ENCODE data around the gene NOC4L.

The NOC4L gene

DNA sequence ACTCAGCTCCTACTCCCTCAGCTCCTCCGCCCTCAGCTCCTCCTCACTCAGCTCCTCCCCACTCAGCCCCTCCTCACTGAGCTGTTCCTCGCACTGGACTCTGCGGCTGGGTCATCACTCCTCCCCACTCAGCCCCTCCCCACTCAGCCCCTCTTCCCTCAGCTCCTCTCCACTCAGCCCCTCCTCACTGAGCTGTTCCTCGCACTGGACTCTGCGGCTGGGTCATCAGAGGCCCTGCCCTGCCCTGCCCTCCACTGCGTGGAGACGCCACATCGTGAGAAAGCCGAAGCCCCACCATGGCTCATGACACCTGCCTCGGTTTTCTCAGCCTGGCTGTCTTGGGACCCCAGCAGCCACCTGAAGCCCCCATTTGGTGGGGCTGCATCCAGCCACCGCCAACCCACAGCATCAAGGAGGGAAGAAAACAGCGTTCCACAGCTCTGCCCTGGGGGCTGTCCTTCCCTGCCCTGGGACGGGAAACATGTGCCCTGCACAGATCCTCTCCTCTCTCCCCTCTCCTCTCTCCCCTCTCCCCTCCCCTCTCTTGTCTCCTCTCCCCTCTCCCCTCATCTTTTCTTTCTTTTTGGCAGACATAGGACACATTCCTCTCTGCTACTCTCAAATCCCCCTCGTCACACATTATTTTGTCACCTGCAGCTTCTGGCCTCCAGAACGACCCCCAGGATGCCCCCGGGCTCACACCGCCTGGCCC lies 17.7 kb downstream of the NOC4L start:
- Histone ChIP-seq H3K4me1 (ENCODE audit: insufficient read depth, low read length) (no peaks in the 10 kb centered on the region), H3K9ac (ENCODE audit: low read depth, low read length) (no peak overlapping the region), H3K9me3 (ENCODE audit: control insufficient read depth, insufficient read depth, low read length) (no peaks in the 10 kb centered on the region), H3K36me3 (ENCODE audit: insufficient read depth, low read length) (no peaks in the 10 kb centered on the region; the same call in 1 of the 2 replicates)

DNA sequence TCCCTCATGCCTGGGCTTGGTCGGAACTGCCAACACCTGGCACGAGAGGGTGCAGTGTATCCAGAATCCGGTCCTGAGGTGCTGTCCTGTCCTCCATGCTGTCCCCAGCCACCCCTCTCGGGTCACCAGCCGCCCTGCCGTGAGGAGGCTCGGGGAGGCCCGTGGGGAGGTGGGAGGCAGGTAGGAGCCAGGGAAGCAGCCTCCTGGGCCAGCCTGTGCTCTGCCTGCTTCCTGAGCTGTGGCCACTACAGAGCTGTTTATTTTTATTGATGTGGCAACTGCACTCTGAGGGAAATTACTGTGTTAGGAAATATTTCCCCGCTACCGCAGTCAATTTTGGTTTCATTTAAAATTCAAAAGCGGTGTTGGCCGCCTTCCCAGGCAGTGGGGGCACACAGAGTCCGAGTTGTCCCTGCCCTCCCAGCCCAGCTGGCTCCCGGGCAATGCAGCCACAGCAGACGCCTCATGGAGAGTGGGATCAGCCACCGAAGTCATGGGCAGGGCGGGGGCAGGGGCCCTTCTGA lies 18.3 kb downstream of the NOC4L start:
- H3K9ac ChIP-seq (ENCODE audit: low read depth, low read length), result no peak overlapping the region

DNA sequence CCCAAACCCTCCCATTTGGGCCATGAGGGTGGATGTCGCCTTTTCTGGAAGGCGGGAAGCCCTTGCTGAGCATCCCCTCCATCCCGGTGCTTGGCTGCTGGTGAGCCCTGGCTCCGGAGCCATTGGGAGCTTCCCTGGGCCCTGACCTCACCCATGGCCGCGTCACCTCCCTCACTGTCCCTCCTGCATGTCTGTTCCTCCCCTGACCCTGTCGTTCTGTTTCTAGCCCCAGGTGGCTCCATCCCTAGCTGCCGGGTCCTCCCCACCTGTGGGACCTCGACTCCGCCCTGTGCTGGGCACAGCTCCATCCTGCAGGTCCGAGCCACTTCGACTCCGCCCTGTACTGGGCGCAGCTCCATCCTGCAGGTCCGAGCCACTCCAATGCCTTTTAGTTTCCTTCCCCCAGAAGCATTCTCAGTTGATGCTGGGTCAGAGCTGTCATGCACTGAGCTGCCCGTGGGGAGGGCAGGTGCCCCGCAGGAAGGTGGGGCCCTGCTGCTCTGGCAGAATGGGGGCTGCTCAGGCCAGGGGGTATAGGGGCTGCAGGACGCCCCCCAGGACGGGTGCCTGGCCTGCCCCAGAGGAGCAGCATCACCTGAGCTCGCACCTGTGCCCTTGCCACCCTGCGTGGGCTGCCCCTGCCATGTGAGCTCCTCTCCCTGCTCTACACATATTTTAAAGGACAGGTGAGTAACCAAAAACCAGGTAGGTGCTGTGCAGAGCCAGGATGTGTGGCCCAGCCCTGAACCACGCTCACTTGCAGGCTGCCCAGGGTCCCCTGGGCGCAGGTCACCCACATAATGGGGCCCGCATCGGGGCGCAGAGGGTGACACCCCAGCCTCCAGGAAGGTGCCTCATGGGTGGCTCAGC lies 19.0 kb downstream of the NOC4L start:
- no peaks in the 10 kb centered on the region for H3K9me3 ChIP-seq (ENCODE audit: control insufficient read depth, insufficient read depth, low read length)
- H3K36me3 ChIP-seq (ENCODE audit: insufficient read depth, low read length), result no peaks in the 10 kb centered on the region
- no peak overlapping the region for H3K9ac ChIP-seq (ENCODE audit: low read depth, low read length)
- no peaks in the 10 kb centered on the region for H3K4me1 ChIP-seq (ENCODE audit: insufficient read depth, low read length)

More for the DNA sequence above, 18.3 kb downstream of the NOC4L start:
- Histone ChIP-seq H3K36me3 (ENCODE audit: insufficient read depth, low read length) (no peaks in the 10 kb centered on the region), H3K4me1 (ENCODE audit: insufficient read depth, low read length) (no peaks in the 10 kb centered on the region), H3K9me3 (ENCODE audit: control insufficient read depth, insufficient read depth, low read length) (no peaks in the 10 kb centered on the region)

DNA sequence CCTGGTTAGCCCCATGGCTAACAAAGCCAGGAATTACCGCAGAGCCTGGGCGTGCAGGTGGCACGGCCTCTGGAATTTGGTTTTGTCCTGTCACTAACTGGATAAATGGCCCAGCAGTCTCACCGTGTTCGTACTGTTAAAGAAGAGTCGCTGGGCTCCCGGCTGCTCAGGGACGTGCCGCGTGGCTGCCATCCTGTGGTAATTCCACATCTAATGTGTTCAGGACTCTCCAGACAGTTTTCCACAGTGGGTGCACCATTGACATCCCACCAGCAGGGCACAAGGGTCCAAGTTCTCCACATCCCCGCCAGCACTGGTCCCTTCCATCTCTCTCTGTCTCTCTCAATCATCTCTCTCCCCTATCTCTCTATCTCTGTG lies 19.6 kb downstream of the NOC4L start:
- Histone ChIP-seq H3K9me3 (ENCODE audit: control insufficient read depth, insufficient read depth, low read length) (no peaks in the 10 kb centered on the region), H3K4me1 (ENCODE audit: insufficient read depth, low read length) (no peaks in the 10 kb centered on the region), H3K9ac (ENCODE audit: low read depth, low read length) (no peak overlapping the region)

DNA sequence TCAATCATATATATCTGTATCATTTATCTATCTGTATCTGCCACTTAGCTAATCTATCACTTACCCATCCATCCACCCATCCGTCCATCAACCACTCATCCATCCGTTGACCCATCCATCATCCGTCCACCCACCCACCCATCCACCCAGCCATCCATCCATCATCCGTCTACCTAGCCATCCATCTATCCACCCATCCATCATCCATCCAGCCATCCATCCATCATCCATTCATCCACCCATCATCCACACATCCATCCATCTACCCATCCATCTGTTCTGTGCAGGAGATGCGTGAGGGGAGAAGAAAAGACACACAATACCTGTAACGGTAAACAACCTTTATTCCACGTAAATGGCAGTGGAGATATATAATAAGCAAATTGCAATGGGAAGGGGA lies 20.2 kb downstream of the NOC4L start:
- Histone ChIP-seq H3K36me3 (ENCODE audit: insufficient read depth, low read length) (no peaks in the 10 kb centered on the region), H3K4me1 (ENCODE audit: insufficient read depth, low read length) (no peaks in the 10 kb centered on the region), H3K9me3 (ENCODE audit: control insufficient read depth, insufficient read depth, low read length) (no peaks in the 10 kb centered on the region), H3K9ac (ENCODE audit: low read depth, low read length) (no peak overlapping the region)

More for the DNA sequence above, 19.6 kb downstream of the NOC4L start:
- H3K36me3 ChIP-seq (ENCODE audit: insufficient read depth, low read length), result no peaks in the 10 kb centered on the region

DNA sequence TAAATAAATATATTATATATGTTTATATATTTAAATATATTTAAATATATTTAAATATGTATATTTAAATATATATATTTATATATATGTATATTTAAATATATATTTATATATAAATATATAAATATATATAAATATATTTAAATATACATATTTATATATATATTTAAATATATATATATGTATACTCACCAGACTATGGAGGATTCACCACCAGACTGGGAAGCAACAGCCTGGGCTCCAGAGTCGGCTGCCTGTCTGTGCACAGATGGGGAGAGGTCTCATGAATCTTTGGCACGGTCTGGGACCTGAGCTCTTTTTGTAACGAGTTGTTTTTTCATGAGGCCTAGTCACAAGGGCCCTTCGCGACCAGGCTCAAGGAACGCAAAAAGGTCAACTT lies 21.3 kb downstream of the NOC4L start:
- Histone ChIP-seq H3K9me3 (ENCODE audit: control insufficient read depth, insufficient read depth, low read length) (no peaks in the 10 kb centered on the region), H3K4me1 (ENCODE audit: insufficient read depth, low read length) (no peaks in the 10 kb centered on the region; the same call in 1 of the 2 replicates), H3K36me3 (ENCODE audit: insufficient read depth, low read length) (no peaks in the 10 kb centered on the region), H3K9ac (ENCODE audit: low read depth, low read length) (no peak overlapping the region)

DNA sequence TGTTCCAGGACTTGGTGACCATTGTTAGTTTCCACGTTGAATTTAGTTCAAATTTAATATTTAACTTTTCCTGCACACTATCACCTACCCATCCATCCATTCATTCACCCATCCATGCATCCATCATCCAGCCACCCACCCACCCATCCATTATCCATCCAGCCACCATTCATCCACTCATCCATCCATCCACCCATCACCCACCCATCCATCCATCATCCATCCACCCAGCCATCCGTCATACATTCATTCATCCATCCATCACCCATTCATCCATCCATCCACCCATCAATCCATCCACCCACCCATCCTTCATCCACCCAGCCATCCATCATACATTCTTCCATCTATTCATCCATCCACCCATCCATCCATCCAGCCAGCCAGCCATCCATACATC lies 21.8 kb downstream of the NOC4L start:
- no peaks in the 10 kb centered on the region for H3K9me3 ChIP-seq (ENCODE audit: control insufficient read depth, insufficient read depth, low read length)

DNA sequence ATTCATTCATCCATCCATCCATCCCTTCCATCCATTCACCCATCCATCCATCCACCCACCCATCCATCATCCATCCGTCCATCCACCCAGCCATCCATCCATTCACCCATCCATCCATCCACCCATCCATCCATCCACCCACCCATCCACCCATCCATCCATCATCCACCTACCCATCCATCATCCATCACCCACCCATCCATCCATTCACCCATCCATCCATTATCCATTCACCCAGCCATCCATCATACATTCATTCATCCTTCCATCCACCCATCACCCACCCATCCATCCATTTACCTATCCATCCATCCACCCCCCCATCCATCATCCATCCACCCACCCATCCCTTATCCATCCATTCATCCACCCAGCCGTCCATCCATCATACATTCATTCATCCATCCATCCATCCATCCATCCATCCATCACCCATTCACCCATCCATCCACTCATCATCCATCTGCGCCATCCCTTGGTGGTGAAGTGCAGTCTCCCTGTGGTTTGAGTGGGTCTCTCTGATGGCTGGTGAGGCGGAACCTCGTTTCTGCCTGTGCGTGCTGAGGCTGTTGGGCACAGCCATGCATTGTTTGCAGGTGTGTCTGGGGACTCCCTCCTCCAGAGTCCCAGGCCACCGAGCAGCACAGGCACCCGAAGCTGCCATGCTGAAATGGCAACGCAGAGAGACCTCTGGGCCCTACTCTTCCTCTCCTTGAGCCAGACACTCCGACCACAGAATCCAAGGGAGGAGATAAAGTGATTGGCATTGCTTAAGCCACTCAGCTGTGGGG lies 22.7 kb downstream of the NOC4L start:
- H3K9me3 ChIP-seq (ENCODE audit: control insufficient read depth, insufficient read depth, low read length), result no peaks in the 10 kb centered on the region
- no peaks in the 10 kb centered on the region; the same call in 1 of the 2 replicates for H3K4me1 ChIP-seq (ENCODE audit: insufficient read depth, low read length)
- H3K9ac ChIP-seq (ENCODE audit: low read depth, low read length), result no peak overlapping the region
- H3K36me3 ChIP-seq (ENCODE audit: insufficient read depth, low read length), result no peaks in the 10 kb centered on the region

More for the DNA sequence above, 21.8 kb downstream of the NOC4L start:
- no peaks in the 10 kb centered on the region for H3K36me3 ChIP-seq (ENCODE audit: insufficient read depth, low read length)
- no peak overlapping the region for H3K9ac ChIP-seq (ENCODE audit: low read depth, low read length)
- no peaks in the 10 kb centered on the region; the same call in 1 of the 2 replicates for H3K4me1 ChIP-seq (ENCODE audit: insufficient read depth, low read length)

DNA sequence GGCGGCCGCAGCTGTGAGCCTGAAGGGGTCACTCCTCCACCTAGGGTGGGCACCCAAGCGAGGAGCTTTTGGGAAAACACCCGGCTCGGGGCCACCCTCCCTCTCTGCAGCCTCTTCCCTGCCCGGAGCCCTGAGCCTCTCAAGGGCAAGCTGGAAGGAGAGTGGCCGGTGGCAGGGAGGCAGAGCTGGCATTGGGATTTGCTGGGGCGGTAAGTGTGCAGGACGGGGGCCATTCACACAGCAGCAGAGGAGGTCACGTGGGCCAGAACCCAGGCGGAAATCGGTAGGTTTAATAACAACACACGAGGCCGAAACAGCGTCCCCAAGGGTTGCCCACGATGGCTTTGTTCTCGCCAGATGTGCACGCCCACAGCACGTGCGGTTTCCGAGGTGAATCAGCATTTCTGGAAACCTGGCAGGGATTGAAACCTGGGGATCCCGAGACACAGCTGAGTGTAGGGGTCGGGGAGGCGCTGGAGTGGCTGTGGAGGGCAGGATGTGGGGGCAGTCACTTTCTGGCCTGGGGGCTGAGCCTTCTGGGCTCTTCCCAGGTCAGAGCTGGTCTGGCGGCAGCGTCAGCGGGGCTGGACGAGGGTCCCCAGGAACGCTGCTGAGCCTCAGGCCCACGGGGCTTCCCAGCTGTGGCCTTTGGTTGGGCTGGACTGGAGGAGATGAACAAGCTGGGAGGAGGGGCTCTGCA lies 23.5 kb downstream of the NOC4L start:
- Histone ChIP-seq H3K9ac (ENCODE audit: low read depth, low read length) (no peak overlapping the region), H3K4me1 (ENCODE audit: insufficient read depth, low read length) (no peaks in the 10 kb centered on the region; the same call in 1 of the 2 replicates), H3K9me3 (ENCODE audit: control insufficient read depth, insufficient read depth, low read length) (no peaks in the 10 kb centered on the region), H3K36me3 (ENCODE audit: insufficient read depth, low read length) (no peaks in the 10 kb centered on the region)

DNA sequence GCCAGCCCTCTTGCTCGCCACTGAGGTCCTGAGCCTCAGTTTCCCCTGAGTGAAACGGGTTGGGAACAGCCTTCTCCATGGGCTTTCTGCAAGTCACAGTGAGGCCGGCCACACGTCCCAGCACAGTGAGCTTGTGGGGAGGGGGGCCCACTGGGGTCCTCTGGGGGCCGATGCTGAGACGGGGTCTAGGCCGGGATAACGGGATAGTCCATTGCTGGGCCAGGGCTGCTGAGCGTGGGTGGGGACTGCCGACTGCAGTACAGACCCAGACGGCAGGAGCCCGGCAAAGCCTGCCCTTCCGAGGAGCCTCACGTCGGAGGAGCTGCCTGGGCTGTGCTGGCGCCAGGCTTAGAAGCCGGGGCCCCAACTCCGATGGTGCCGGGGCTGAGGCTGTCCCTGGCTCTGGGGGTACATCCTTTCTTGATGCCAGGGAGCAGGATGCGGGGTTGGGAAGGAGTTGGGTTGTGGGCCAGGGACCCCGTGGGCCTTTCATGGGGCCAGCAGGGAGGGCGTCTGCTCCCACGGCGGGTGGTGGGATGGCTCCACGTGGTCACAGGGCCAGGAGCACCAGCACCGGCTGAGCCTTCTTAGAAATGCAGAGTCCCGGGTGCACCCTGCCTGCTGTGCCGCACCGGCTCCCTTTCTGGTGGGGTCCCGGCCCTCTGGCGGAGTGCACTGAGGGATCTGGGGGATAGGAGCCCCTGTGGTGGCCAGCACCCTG lies 24.2 kb downstream of the NOC4L start:
- H3K9me3 ChIP-seq (ENCODE audit: control insufficient read depth, insufficient read depth, low read length), result no peaks in the 10 kb centered on the region
- H3K4me1 ChIP-seq (ENCODE audit: insufficient read depth, low read length), result no peaks in the 10 kb centered on the region; the same call in 1 of the 2 replicates
- no peak overlapping the region for H3K9ac ChIP-seq (ENCODE audit: low read depth, low read length)
- H3K36me3 ChIP-seq (ENCODE audit: insufficient read depth, low read length), result no peaks in the 10 kb centered on the region

DNA sequence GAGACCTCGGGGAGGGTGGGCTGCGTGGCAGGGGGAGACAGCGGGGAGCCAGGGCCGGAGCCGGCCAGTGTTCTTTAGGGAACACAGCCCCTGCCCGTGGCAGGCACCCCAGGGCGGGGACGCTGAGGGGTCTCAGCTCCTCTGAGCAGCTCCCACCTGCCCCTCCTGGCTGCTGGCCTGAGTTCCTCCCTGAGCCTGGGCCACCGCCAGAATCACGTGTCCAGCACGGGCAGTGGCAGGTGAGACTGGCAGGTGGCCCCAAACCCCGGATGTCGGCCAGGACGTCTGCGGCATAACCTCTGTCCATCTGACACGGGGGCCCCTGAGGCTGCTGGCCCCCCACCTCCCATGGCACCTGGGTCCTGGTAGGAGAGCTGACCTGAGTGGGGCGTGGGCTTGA lies 25.1 kb downstream of the NOC4L start:
- Histone ChIP-seq H3K4me1 (ENCODE audit: insufficient read depth, low read length) (no peaks in the 10 kb centered on the region; the same call in 1 of the 2 replicates), H3K9ac (ENCODE audit: low read depth, low read length) (no peak overlapping the region), H3K9me3 (ENCODE audit: control insufficient read depth, insufficient read depth, low read length) (no peaks in the 10 kb centered on the region), H3K36me3 (ENCODE audit: insufficient read depth, low read length) (no peaks in the 10 kb centered on the region)

DNA sequence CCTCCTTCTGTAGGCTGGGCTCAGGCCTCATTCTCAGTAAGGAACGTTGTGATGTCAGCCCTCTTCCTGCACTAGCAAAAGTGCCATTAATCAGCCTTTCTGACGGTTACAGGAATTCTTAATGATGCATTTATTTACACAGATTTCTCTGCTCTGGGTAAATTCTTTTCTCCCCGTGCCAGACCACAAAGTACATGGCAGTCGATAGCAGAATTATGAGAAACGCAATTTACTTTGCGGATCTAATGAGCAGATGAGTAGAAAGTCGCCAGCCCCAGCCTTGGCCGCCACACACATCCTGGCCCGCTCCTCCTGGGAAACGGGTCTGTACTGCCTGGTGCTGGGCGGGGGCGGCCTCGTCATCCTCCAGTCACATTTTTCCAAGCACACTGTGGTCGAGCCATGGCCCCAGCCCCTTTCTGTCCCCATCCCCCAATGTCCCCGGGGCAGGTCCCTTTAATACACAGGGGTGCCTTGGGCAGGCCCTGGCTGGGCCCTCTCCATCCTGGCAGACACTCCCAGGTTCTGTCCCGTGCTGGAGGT lies 25.9 kb downstream of the NOC4L start:
- H3K9me3 ChIP-seq (ENCODE audit: control insufficient read depth, insufficient read depth, low read length), result no peaks in the 10 kb centered on the region
- H3K36me3 ChIP-seq (ENCODE audit: insufficient read depth, low read length), result no peaks in the 10 kb centered on the region
- H3K4me1 ChIP-seq (ENCODE audit: insufficient read depth, low read length), result no peaks in the 10 kb centered on the region; the same call in 1 of the 2 replicates
- H3K9ac ChIP-seq (ENCODE audit: low read depth, low read length), result no peak overlapping the region
